Activated CD8-positive, alpha-beta T cell treated with anti-CD3 and anti-CD28 coated beads for 36 hours (primary cell): ENCODE measurements around the gene STAC3. TPM values are rescaled to one million over a fixed set of nuclear protein-coding genes. Genes with fewer than 3 reads are reported as not detected.

Experiments used
- microRNA-seq: library from miRNA; unstranded; fragments of <30 nt; microRNA quantifications from one replicate; pipeline ENCODE4 v1.2.0, GENCODE V29; 2022; ENCODE audit warnings: borderline microRNAs expressed, borderline replicate concordance
- total RNA-seq, 2 experiments: library from RNA; stranded (reverse); gene quantifications; one replicate each; pipeline ENCODE4 v1.2.3, GENCODE V29; 2021

Gene STAC3
- total RNA-seq, 2 experiments from 2014 or later: 1.7 to 2.1 TPM

Small RNA genes lying within 50 kb of the gene (microRNA-seq; reads per million reads assigned to microRNA genes)
- gene MIR1228: not detected

Other genes starting within 250 kb of the STAC3 start
- 1 to 10 TPM; 5.1 to 5.5 TPM for gene ZBTB39, start 244.6 kb downstream of the STAC3 start, total RNA-seq
- gene TAC3, start 234.7 kb downstream of the STAC3 start, total RNA-seq: under 1 TPM; 0.34 to 0.54 TPM
- gene MYO1A, start 201.1 kb downstream of the STAC3 start, total RNA-seq: 1 to 10 TPM; 2.1 to 2.6 TPM
- gene NEMP1, start 172.4 kb downstream of the STAC3 start, total RNA-seq: 10 to 100 TPM; 76.1 to 80.6 TPM
- 10 to 100 TPM; 69.3 to 70.8 TPM for gene NAB2, start 162.1 kb downstream of the STAC3 start, total RNA-seq
- 100 to 1,000 TPM; 207 to 209 TPM for gene STAT6, start 139.8 kb downstream of the STAC3 start, total RNA-seq
- 1 to 10 TPM; 1.5 to 1.9 TPM for gene LRP1, start 122.7 kb downstream of the STAC3 start, total RNA-seq
- not detected for gene LRP1-AS, start 103.6 kb downstream of the STAC3 start, total RNA-seq
- under 1 TPM; 0.41 to 0.45 TPM for gene NXPH4, start 34.4 kb downstream of the STAC3 start, total RNA-seq
- 100 to 1,000 TPM; 480 to 529 TPM for gene SHMT2, start 21.5 kb downstream of the STAC3 start, total RNA-seq
- 10 to 100 TPM; 33.2 to 44.0 TPM for gene R3HDM2, start 179.9 kb upstream of the STAC3 start, total RNA-seq
- gene INHBC, start 183.6 kb upstream of the STAC3 start, total RNA-seq: under 1 TPM in 1 of 2 experiments, not detected in 1; 0.16 TPM
- gene INHBE, start 204.1 kb upstream of the STAC3 start, total RNA-seq: 1 to 10 TPM; 1.7 to 2.3 TPM
- gene GLI1, start 208.6 kb upstream of the STAC3 start, total RNA-seq: under 1 TPM; 0.20 to 0.83 TPM
- 100 to 1,000 TPM; 125 to 128 TPM for gene ARHGAP9, start 228.7 kb upstream of the STAC3 start, total RNA-seq
- gene MARS1, start 236.9 kb upstream of the STAC3 start, total RNA-seq: 100 to 1,000 TPM; 343 to 345 TPM